HG03135 (cell line): Measurements from ENCODE around the gene SHF.

Source experiments
- ATAC-seq: cut with Tn5 transposase; IDR thresholded peaks from one replicate; pipeline ENCODE4 v1.9.1; 2021; ENCODE audit warnings: mild to moderate bottlenecking, moderate library complexity; ENCODE audit not compliant: unreplicated experiment

Gene SHF

GRCh38 chr15:45128971-45129639 lies 58.7 kb downstream of the SHF start:
- ATAC-seq = no peak

GRCh38 chr15:45126535-45127158 lies 61.1 kb downstream of the SHF start:
- no peak for ATAC-seq

DNA sequence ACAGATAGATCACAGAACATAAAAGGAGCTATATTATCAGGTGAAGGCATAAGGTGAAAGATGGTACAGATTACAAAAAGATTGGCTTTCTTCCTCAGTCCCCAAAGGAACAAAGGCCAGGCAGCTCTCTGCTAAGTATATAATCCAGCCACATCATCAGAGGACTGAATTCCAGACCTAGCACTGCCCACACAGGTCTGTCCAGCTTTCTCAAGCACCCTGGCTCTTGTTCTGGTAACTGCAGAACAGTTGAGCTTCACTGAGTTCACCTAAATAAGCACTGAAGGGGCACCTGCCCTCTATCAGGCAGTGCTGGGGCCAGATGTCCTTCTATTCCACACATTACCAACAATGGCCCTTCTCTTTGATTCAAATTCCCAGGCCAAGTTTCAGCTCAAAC lies 64.4 kb downstream of the SHF start:
- ATAC-seq = no peak

- no peak for ATAC-seq
Observed at GRCh38 chr15:45122719-45123118, 65.0 kb downstream of the SHF start.

- ATAC-seq = no peak
Observed at GRCh38 chr15:45121706-45122417, 65.9 kb downstream of the SHF start.

DNA sequence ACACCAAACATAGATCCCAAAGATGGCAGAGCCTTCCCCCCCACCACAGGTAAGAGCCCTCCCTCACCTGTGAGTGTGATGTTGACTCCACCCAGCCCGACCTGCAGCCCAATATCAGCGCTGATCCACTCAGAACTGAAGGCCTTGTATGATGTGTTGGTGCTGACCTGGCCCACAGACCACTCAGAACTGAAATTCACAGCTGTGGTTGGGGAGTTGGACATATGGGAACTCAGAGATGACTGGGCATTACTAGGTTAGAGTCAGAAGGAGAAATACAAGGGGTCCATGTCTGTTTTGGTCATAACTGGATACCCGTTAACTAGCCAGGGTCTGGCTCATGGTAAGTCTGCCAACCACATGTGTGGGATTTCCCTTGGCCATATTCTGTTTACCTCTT lies 66.7 kb downstream of the SHF start:
- ATAC-seq = no peak

DNA sequence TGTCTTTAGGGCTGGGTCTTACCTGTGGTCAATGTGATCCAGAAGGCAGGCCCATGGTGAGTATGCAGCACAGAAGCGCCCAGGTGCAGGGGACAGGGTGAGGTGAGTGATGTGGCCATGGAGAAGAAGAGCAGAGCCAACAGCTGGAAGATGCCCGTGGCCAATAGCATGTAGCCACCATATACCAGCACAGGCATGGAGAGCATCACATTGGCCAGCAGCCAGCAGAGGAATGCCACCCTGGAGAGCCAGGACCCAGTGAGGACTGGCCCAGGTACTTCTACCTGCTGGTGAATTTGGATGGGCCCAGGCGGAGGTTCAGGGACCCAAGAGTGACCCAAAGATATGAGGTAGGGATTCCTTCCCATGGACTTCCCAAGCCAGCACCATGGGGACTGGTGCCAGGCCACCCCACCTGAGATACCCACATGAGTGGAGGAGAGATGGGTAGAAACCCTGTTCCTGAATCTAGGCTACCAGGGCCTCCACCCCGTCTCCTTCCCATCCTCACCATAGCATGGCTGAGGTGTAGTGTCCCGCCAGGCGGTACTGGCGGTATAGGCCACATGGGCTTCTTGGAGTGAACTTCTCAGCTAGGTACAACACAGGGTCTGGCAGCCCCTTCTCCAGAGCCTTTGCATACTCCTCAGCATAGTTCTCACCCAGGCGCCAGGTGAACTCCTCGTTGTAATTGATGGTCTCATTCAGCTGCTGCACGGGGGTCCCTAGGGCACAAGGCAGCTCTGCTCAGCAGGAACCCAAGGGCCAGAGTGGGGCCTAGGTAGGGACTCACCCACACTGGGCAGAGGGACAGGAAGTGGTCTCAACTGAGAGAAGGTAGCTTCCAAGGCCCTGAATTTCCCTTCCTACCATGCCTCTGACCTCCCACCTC lies 67.4 kb downstream of the SHF start:
- ATAC-seq = no peak

GRCh38 chr15:45118996-45119395 lies 68.8 kb downstream of the SHF start:
- ATAC-seq = no peak

DNA sequence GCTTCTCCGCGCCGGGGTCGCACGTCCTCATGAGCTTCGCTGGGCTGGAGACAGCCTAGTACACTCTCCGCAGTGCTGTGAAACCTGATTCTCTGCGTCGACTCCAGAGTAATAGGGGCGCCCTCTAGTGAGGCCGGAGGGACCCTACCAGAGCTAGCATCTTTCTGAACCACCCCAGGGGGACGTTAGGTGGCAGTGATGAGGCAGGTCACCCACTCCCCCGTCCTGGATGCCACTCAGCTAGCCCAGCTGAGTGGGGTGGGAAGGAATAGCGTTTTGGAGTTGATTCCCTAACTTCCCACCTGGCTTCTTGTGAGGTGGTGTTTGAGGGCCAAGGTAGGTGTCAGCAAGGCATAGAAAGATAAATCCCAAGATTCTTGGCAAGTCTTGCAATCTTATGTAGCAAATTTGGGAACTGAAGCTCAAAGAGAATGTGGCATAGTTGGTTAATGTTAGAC lies 69.6 kb downstream of the SHF start:
- ATAC-seq = peak; percentile 91

GRCh38 chr15:45117308-45118130 lies 70.2 kb downstream of the SHF start:
- ATAC-seq = no peak
